Osteocyte (in vitro differentiated cells): ENCODE data around the gene CTIF. TPM values are rescaled to one million over a fixed set of nuclear protein-coding genes. Genes with fewer than 3 reads are reported as not detected.
A peak's percentile ranks its signal among the peaks of the same experiment; 100 is the strongest.

Source experiments
- DNase-seq: peaks from one replicate; pipeline ENCODE4 v3.0.0; 2021; ENCODE audit warnings: mixed read lengths; ENCODE audit not compliant: unreplicated experiment; ENCODE audit errors: extremely low spot score
- H3K27ac Mint-ChIP-seq: one replicate; pipeline ENCODE4 v1.8.0; 2021; ENCODE audit warnings: mild to moderate bottlenecking, mixed read lengths; ENCODE audit not compliant: unreplicated experiment
- H3K27me3 Mint-ChIP-seq: one replicate; pipeline ENCODE4 v1.8.0; 2021; ENCODE audit warnings: mixed read lengths; ENCODE audit not compliant: unreplicated experiment
- H3K36me3 Mint-ChIP-seq: one replicate; pipeline ENCODE4 v1.8.0; 2021; ENCODE audit warnings: mixed read lengths; ENCODE audit not compliant: unreplicated experiment
- H3K4me1 Mint-ChIP-seq: one replicate; pipeline ENCODE4 v1.8.0; 2021; ENCODE audit warnings: mixed read lengths; ENCODE audit not compliant: unreplicated experiment
- H3K4me3 Mint-ChIP-seq: one replicate; pipeline ENCODE4 v1.8.0; 2021; ENCODE audit warnings: mild to moderate bottlenecking, moderate library complexity, mixed read lengths; ENCODE audit not compliant: unreplicated experiment
- H3K9me3 Mint-ChIP-seq: one replicate; pipeline ENCODE4 v1.8.0; 2021; ENCODE audit warnings: mixed read lengths; ENCODE audit not compliant: unreplicated experiment
- CTCF ChIP-seq: fragments of 200-600 bp; sonication (generic); IDR thresholded peaks from 2 replicates; pipeline ENCODE4 v1.5.0; 2021; ENCODE audit warnings: antibody characterized with exemption, mild to moderate bottlenecking, moderate library complexity
- total RNA-seq: library from RNA; stranded (reverse); gene quantifications from 2 replicates; pipeline ENCODE4 v1.2.1, GENCODE V29; 2021

CTIF gene
- total RNA-seq, 1 donor from 2014 or later: 172 TPM

DNA sequence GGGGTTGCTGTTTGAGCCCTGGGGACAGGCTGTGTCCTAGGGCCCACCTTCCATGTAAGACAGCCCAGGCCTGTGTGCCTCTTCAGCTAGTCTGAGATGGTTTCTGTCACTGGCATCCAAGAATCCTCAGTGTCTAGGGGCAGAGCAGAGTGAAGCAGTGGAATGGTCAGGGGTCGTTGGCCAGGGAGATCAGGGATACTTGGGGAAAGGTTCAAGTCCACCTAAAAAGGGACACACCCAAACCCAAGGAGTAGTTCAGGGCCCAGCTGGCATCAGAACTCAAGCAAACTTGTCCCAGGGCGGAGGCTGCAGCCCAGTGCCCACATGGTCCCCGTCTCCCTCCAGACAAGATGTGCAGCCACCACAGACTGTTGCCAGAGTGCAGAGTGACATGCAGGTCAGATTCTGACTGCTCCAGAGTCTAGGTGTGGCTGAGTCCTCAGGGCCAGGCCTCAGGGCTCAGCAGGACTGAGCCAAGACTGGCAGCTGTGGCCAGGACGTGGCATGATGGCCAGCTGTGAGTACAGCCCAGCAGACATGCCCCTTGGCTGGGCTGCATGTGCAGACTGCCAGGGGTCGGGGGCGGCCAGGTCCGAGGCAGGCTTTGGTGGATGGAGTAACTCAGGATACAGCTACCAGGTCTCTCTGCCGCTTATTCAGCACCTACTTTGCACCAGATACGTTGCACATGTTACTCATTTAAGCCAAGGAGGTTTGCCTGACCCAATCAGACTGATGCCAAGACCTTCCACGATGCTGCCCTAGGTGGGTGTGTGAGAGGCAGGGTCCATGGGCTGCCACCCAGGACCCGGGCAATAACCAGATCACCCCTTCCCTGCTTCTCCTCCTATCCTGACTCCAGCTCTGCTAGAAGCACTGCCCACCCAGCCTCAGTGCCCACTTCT is 265.4 kb downstream of the CTIF start:
- no peak for TF ChIP-seq CTCF
- no peak overlapping the region for H3K4me3 Mint-ChIP-seq
- H3K9me3 Mint-ChIP-seq: no peaks in the 10 kb centered on the region
- no peaks in the 10 kb centered on the region for H3K27me3 Mint-ChIP-seq
- H3K27ac Mint-ChIP-seq: peak overlapping the region; percentile 69
- peaks cover 55% of the 10 kb centered on the region for H3K4me1 Mint-ChIP-seq
- H3K36me3 Mint-ChIP-seq: peaks cover 43% of the 10 kb centered on the region
- DNase-seq: peak; percentile 70

DNA sequence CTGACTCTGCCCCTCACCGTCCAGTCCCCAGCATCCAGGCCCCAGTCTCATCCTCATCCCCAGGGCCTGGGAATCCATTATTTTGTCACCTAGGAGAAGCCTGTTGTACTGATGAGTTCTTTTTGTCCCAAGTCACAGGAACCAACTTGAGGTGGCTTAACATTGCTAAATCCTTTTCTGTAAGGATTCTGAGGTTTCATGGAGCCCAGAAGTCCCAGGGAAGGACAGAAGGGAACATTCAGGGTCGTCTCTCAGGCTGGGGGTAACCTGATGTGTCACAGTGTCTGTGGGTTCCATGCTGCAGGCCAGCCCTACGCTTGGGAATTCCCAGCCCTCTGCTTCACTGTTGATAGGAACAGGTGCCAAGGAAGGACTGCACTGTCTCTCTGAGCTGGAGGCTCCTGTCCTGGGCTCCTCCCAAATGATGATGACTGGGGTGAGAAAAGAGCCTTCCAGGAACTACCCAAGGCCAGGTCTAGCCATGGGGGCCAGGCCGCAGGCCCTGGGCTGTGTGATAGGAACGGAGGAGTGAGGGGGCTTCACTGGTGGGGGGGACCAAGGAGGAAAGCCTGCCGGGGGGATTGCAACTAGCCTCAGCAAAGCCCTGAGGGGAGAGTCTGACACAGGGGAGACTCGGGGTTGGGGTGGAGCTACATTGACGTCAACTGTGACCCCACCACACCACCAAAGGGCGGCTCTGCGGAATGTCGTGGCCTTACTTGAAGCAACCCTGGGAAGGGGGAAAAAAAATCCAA is 266.2 kb downstream of the CTIF start:
- DNase-seq: peak; percentile 71
- Mint-ChIP-seq H3K4me1 (peaks cover 59% of the 10 kb centered on the region), H3K27me3 (no peaks in the 10 kb centered on the region), H3K4me3 (no peak overlapping the region), H3K36me3 (peaks cover 39% of the 10 kb centered on the region), H3K27ac (peak overlapping the region; percentile 69), H3K9me3 (no peaks in the 10 kb centered on the region)
- TF ChIP-seq CTCF: no peak

GRCh38 chr18:48805826-48806535 is 267.1 kb downstream of the CTIF start:
- no peaks in the 10 kb centered on the region for H3K27me3 Mint-ChIP-seq
- no peak for TF ChIP-seq CTCF
- H3K9me3 Mint-ChIP-seq: no peaks in the 10 kb centered on the region
- no peak overlapping the region for H3K4me3 Mint-ChIP-seq
- peak overlapping the region; percentile 69 for H3K27ac Mint-ChIP-seq
- DNase-seq: peak; percentile 63
- peaks cover 62% of the 10 kb centered on the region for H3K4me1 Mint-ChIP-seq
- H3K36me3 Mint-ChIP-seq: peaks cover 33% of the 10 kb centered on the region

DNA sequence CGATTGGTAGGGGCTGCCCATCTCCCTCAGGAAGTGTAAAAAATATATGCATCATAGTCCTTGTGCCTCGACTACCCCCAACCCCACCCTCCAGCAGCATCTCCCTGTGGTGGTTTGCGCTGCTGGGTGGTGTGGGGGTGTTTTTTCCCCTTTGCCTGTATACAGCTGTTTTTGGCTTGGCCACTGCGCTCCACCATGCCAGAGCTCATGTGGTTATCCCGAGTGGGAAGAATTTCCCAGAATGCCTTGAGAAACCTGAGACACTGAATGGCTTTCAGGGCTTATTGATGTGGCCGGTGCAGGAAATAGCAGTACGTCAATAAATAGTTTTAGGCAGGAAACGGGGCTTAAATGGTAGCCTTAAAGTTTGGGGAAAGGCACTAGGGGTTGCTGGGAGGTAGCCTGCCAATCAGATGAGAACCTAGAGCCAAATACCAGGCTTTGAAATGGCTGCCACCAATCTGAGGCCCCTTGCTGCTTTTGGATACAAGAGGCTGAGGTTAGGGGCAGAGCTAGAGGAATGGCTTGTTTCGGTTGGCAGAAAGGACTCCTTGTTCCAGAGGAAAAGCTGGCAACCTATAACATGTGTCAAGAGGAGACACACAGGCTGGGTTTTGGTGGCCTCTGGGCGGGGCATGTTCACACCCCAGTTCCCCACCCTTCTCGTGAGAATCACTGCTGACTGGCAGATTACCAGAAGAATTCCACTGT is 267.9 kb downstream of the CTIF start:
- Mint-ChIP-seq H3K36me3 (peaks cover 27% of the 10 kb centered on the region), H3K27ac (peak overlapping the region; percentile 69), H3K4me1 (peaks cover 60% of the 10 kb centered on the region), H3K27me3 (no peaks in the 10 kb centered on the region), H3K4me3 (no peak overlapping the region), H3K9me3 (no peaks in the 10 kb centered on the region)
- no peak for TF ChIP-seq CTCF
- DNase-seq: peak; percentile 79
